Activated T-cell treated with anti-CD3 and anti-CD28 coated beads, Interleukin-2, amount 50 U/mL, for 4 hours (primary cell): ENCODE data around the gene ADCY2. TPM values are rescaled to one million over a fixed set of nuclear protein-coding genes. Genes with fewer than 3 reads are reported as not detected.

Experiments used
- ATAC-seq, 2 donors: fragments of 200-7000 bp; cut with Tn5 transposase; one replicate each; pipeline ENCODE4 v1.10.0; 2021
- DNase-seq: peaks from one replicate; pipeline ENCODE4 v3.0.0-alpha.2; 2020
- H3K27me3 Mint-ChIP-seq: one replicate; pipeline ENCODE4 v1.8.0; 2021; ENCODE audit warnings: low read depth, mixed read lengths
- H3K36me3 Mint-ChIP-seq: one replicate; pipeline ENCODE4 v1.8.0; 2022; ENCODE audit warnings: mixed read lengths; ENCODE audit not compliant: insufficient read depth
- H3K4me1 Mint-ChIP-seq: one replicate; pipeline ENCODE4 v1.8.0; 2021; ENCODE audit warnings: low read depth, mixed read lengths
- H3K4me3 Mint-ChIP-seq: one replicate; pipeline ENCODE4 v1.8.0; 2021; ENCODE audit warnings: mild to moderate bottlenecking, moderate library complexity, mixed read lengths
- H3K9me3 Mint-ChIP-seq: one replicate; pipeline ENCODE4 v1.8.0; 2021; ENCODE audit warnings: mixed read lengths
- total RNA-seq, 3 donors: library from RNA; stranded (reverse); gene quantifications; one replicate each; pipeline ENCODE4 v1.2.1, GENCODE V29; 2021

ADCY2 gene
- total RNA-seq, 3 donors from 2014 or later: 0.08 to 0.26 (median 0.11) TPM

- peaks cover 23% of the 10 kb centered on the region for H3K4me1 Mint-ChIP-seq
- H3K9me3 Mint-ChIP-seq: no peaks in the 10 kb centered on the region
- ATAC-seq (no peak), DNase-seq (no peak)
- H3K27me3 Mint-ChIP-seq: peaks cover 20% of the 10 kb centered on the region
- H3K36me3 Mint-ChIP-seq: no peaks in the 10 kb centered on the region
- no peak overlapping the region for H3K4me3 Mint-ChIP-seq
These were observed 456.6 kb downstream of the ADCY2 start for GRCh38 chr5:7852542-7852941.

GRCh38 chr5:7852988-7853387 lies 457.1 kb downstream of the ADCY2 start:
- no peak overlapping the region for H3K4me3 Mint-ChIP-seq
- H3K36me3 Mint-ChIP-seq: peaks cover 2% of the 10 kb centered on the region
- H3K27me3 Mint-ChIP-seq: peaks cover 20% of the 10 kb centered on the region
- peaks cover 28% of the 10 kb centered on the region for H3K4me1 Mint-ChIP-seq
- no peaks in the 10 kb centered on the region for H3K9me3 Mint-ChIP-seq
- ATAC-seq (no peak), DNase-seq (no peak)

GRCh38 chr5:7855611-7856010 lies 459.7 kb downstream of the ADCY2 start:
- Mint-ChIP-seq H3K4me3 (no peak overlapping the region), H3K9me3 (no peaks in the 10 kb centered on the region), H3K36me3 (peaks cover 10% of the 10 kb centered on the region), H3K27me3 (peaks cover 2% of the 10 kb centered on the region), H3K4me1 (peaks cover 34% of the 10 kb centered on the region)
- no peak for DNase-seq
- ATAC-seq: no peak

- H3K36me3 Mint-ChIP-seq: peaks cover 16% of the 10 kb centered on the region
- H3K4me3 Mint-ChIP-seq: no peak overlapping the region
- H3K9me3 Mint-ChIP-seq: no peaks in the 10 kb centered on the region
- H3K4me1 Mint-ChIP-seq: peaks cover 28% of the 10 kb centered on the region
- no peak for DNase-seq
- H3K27me3 Mint-ChIP-seq: no peaks in the 10 kb centered on the region
- no peak for ATAC-seq
These were observed 460.9 kb downstream of the ADCY2 start for GRCh38 chr5:7856855-7857254.

- no peak for ATAC-seq
- peaks cover 23% of the 10 kb centered on the region for H3K4me1 Mint-ChIP-seq
These were observed 461.4 kb downstream of the ADCY2 start for GRCh38 chr5:7857361-7857760.

GRCh38 chr5:7857926-7858632 lies 462.1 kb downstream of the ADCY2 start:
- no peaks in the 10 kb centered on the region for H3K27me3 Mint-ChIP-seq
- peak; percentile 38 to 64 for ATAC-seq
- no peak overlapping the region for H3K4me3 Mint-ChIP-seq

More at GRCh38 chr5:7857361-7857760, 461.4 kb downstream of the ADCY2 start:
- Mint-ChIP-seq H3K9me3 (no peaks in the 10 kb centered on the region), H3K36me3 (peaks cover 16% of the 10 kb centered on the region), H3K27me3 (no peaks in the 10 kb centered on the region), H3K4me3 (no peak overlapping the region)
- DNase-seq: no peak

GRCh38 chr5:7866196-7866595 lies 470.3 kb downstream of the ADCY2 start:
- Mint-ChIP-seq H3K27me3 (no peaks in the 10 kb centered on the region), H3K4me3 (no peak overlapping the region), H3K36me3 (peaks cover 24% of the 10 kb centered on the region), H3K9me3 (no peaks in the 10 kb centered on the region), H3K4me1 (peaks cover 38% of the 10 kb centered on the region)
- no peak for DNase-seq
- ATAC-seq: no peak

More at GRCh38 chr5:7857926-7858632, 462.1 kb downstream of the ADCY2 start:
- no peak for DNase-seq
- peaks cover 22% of the 10 kb centered on the region for H3K36me3 Mint-ChIP-seq
- H3K4me1 Mint-ChIP-seq: peaks cover 18% of the 10 kb centered on the region
- H3K9me3 Mint-ChIP-seq: no peaks in the 10 kb centered on the region

- Mint-ChIP-seq H3K9me3 (no peaks in the 10 kb centered on the region), H3K27me3 (no peaks in the 10 kb centered on the region), H3K4me1 (peaks cover 48% of the 10 kb centered on the region), H3K36me3 (peaks cover 27% of the 10 kb centered on the region), H3K4me3 (peak overlapping the region; percentile 51)
- no peak for ATAC-seq
- no peak for DNase-seq
These were observed 471.3 kb downstream of the ADCY2 start for GRCh38 chr5:7867260-7867659.

- Mint-ChIP-seq H3K36me3 (peaks cover 22% of the 10 kb centered on the region), H3K9me3 (no peaks in the 10 kb centered on the region), H3K4me1 (peaks cover 59% of the 10 kb centered on the region), H3K27me3 (no peaks in the 10 kb centered on the region), H3K4me3 (peak overlapping the region; percentile 97)
- no peak for ATAC-seq
- no peak for DNase-seq
These were observed 472.5 kb downstream of the ADCY2 start for GRCh38 chr5:7868427-7868772.

- H3K36me3 Mint-ChIP-seq: peaks cover 27% of the 10 kb centered on the region
- H3K4me3 Mint-ChIP-seq: peak within 1 kb of the TSS; percentile 97
- peak; percentile 98 for ATAC-seq
These were observed 473.0 kb downstream of the ADCY2 start, which contains the start of the genes FASTKD3 and MTRR for GRCh38 chr5:7868773-7869473. TSS of gene FASTKD3 (minus strand) at chr5:7869031. CDS start at chr5:7868083, 948 bp downstream. TSS of gene MTRR (plus strand) at chr5:7869148. CDS start at chr5:7870795, 1,647 bp downstream.

GRCh38 chr5:7869474-7870136 lies 473.7 kb downstream of the ADCY2 start:
- Mint-ChIP-seq H3K9me3 (no peaks in the 10 kb centered on the region), H3K4me3 (peak overlapping the region; percentile 97), H3K27me3 (no peaks in the 10 kb centered on the region), H3K36me3 (peaks cover 28% of the 10 kb centered on the region), H3K4me1 (peaks cover 69% of the 10 kb centered on the region)
- DNase-seq: no peak
- peak; percentile 42 to 47 for ATAC-seq

More at GRCh38 chr5:7868773-7869473, 473.0 kb downstream of the ADCY2 start, which contains the start of the genes FASTKD3 and MTRR:
- DNase-seq: peak; percentile 85
- Mint-ChIP-seq H3K9me3 (no peaks in the 10 kb centered on the region), H3K4me1 (peaks cover 63% of the 10 kb centered on the region), H3K27me3 (no peaks in the 10 kb centered on the region)

GRCh38 chr5:7871653-7872052 lies 475.7 kb downstream of the ADCY2 start:
- ATAC-seq: no peak
- H3K9me3 Mint-ChIP-seq: no peaks in the 10 kb centered on the region
- peaks cover 39% of the 10 kb centered on the region for H3K36me3 Mint-ChIP-seq
- peaks cover 69% of the 10 kb centered on the region for H3K4me1 Mint-ChIP-seq
- peak overlapping the region; percentile 97 for H3K4me3 Mint-ChIP-seq
- no peaks in the 10 kb centered on the region for H3K27me3 Mint-ChIP-seq
- DNase-seq: no peak

- no peak for DNase-seq
- Mint-ChIP-seq H3K36me3 (peaks cover 43% of the 10 kb centered on the region), H3K4me3 (peak overlapping the region; percentile 97), H3K9me3 (no peaks in the 10 kb centered on the region), H3K4me1 (peaks cover 68% of the 10 kb centered on the region), H3K27me3 (no peaks in the 10 kb centered on the region)
- no peak for ATAC-seq
These were observed 476.7 kb downstream of the ADCY2 start for GRCh38 chr5:7872517-7873130.

- peaks cover 49% of the 10 kb centered on the region for H3K36me3 Mint-ChIP-seq
- H3K4me3 Mint-ChIP-seq: peak overlapping the region; percentile 97
- ATAC-seq: peak in 1 of 2 donors; percentile 2
- H3K4me1 Mint-ChIP-seq: peaks cover 72% of the 10 kb centered on the region
- no peak for DNase-seq
- H3K9me3 Mint-ChIP-seq: no peaks in the 10 kb centered on the region
- H3K27me3 Mint-ChIP-seq: no peaks in the 10 kb centered on the region
These were observed 477.3 kb downstream of the ADCY2 start for GRCh38 chr5:7873216-7873615.
